ENCODE measurements around the gene PSMC5.
A peak's percentile ranks its signal among the peaks of the same experiment; 100 is the strongest.
"Not testable (repeated sequence)": the region's sequence is repeated elsewhere in the genome, so short reads cannot be mapped to it uniquely, and the experiment has no call there.

GRCh38 chr17:63870292-63870665 is 43.0 kb downstream of the PSMC5 start:
- not testable (repeated sequence) for TF ChIP-seq EZH2phosphoT487 (IDR thresholded peaks at IDR 0.05; ENCODE audit: borderline replicate concordance)
- TF ChIP-seq CTCF (conservative IDR thresholded peaks at IDR 0.05; ENCODE audit: low read length), result 0 out of 2 replicates have a peak, but pooled peaks have one; percentile 2
